ENCODE measurements around the gene CAP2.
"Not testable (repeated sequence)": the region's sequence is repeated elsewhere in the genome, so short reads cannot be mapped to it uniquely, and the experiment has no call there.

CAP2 gene

DNA sequence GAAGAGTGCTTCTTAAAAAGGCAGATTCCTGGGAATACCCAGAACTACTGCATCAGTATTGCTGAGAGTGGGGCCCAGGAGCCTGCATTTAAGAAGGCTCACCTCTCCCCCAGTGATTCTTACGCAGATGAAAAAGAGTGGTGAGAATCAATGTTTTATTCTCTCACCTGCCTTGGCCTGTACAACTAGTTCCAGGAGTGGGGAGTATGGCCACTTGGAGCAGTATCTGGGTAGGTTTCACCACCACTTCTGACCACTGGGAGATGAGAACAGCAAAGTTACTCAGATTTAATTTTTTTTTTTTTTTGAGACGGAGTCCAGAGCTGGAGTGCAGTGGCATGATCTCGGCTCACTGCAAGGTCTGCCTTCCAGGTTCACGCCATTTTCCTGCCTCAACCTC, 16.9 kb downstream of the CAP2 start:
- no peak overlapping the region for H3K4me3 ChIP-seq (replicated peaks in 1 of 2; ENCODE audit: low read depth in 2 of 2, low read length in 2 of 2)
- TF ChIP-seq, protein P1, sequence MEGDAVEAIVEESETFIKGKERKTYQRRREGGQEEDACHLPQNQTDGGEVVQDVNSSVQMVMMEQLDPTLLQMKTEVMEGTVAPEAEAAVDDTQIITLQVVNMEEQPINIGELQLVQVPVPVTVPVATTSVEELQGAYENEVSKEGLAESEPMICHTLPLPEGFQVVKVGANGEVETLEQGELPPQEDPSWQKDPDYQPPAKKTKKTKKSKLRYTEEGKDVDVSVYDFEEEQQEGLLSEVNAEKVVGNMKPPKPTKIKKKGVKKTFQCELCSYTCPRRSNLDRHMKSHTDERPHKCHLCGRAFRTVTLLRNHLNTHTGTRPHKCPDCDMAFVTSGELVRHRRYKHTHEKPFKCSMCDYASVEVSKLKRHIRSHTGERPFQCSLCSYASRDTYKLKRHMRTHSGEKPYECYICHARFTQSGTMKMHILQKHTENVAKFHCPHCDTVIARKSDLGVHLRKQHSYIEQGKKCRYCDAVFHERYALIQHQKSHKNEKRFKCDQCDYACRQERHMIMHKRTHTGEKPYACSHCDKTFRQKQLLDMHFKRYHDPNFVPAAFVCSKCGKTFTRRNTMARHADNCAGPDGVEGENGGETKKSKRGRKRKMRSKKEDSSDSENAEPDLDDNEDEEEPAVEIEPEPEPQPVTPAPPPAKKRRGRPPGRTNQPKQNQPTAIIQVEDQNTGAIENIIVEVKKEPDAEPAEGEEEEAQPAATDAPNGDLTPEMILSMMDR (IDR thresholded peaks at IDR 0.05; ENCODE audit: low read depth, low read length): no peak
- DNase-seq (ENCODE audit: low read depth in 2 of 2): no peak

DNA sequence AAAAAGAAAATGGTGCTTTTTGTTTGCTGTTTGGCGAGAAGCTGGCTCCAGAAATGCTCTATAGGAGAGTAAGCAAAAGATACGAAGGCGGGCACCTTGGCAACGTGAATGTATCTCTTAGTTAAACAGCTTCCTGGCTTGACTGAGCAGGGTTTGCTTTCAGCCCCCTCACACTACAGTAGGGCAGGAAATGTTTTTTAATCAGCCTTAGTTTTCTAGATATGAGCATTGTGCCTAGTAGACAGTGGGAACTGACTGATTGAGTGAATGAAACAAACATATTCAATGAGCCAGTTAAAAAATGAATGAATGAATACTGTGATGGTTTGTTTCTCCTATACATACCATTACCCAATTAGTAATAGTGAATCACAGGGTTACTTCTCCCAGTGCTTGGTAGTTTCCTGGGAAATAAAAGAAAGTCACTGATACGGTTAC, 19.9 kb downstream of the CAP2 start:
- peak; percentile 32 to 46 for DNase-seq (ENCODE audit: low read depth in 2 of 2)
- TF ChIP-seq, protein P1 (IDR thresholded peaks at IDR 0.05; ENCODE audit: low read depth, low read length): no peak
- no peak overlapping the region for H3K4me3 ChIP-seq (replicated peaks in 1 of 2; ENCODE audit: low read depth in 2 of 2, low read length in 2 of 2)

DNA sequence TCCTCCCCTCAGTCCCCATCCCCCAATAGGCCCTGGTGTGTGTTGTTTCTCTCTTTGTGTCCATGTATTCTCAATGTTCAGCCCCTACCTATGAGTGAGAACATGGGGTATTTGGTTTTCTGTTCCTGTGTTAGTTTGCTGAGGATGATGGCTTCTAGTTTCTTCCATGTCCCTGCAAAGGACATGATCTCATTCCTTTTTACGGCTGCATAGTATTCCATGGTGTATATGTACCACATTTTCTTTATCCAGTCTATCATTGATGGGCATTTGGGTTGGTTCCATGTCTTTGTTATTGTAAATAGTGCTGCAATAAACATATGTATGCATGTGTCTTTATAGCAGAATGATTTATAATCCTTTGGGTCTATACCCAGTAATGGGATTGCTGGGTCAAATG, 21.0 kb downstream of the CAP2 start:
- H3K4me3 ChIP-seq (replicated peaks in 1 of 2; ENCODE audit: low read depth in 2 of 2, low read length in 2 of 2); DNase-seq (ENCODE audit: low read depth in 2 of 2): not testable (repeated sequence)

DNA sequence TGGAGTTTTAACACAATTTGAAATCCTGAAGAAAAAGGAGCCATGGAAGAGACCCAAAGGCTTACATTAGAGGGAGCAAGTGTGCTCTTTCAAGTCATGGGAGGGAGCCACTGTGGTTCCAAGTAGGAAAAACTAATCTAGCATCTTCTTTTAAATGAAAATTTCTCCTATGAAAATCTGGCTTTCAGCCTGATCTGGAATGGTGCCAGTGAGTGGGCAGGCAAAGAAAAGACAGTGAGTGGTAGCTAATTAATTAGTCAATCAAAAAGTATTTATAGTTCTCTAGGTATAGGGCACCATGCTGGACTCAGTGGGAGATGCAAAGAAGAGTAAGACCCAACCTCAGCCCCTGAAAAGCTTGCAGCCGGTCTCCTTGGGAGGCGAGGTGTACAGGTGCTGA, 21.9 kb downstream of the CAP2 start:
- no peak overlapping the region for H3K4me3 ChIP-seq (replicated peaks in 1 of 2; ENCODE audit: low read depth in 2 of 2, low read length in 2 of 2)
- TF ChIP-seq, protein P1 (IDR thresholded peaks at IDR 0.05; ENCODE audit: low read depth, low read length): no peak
- DNase-seq (ENCODE audit: low read depth in 2 of 2): no peak

DNA sequence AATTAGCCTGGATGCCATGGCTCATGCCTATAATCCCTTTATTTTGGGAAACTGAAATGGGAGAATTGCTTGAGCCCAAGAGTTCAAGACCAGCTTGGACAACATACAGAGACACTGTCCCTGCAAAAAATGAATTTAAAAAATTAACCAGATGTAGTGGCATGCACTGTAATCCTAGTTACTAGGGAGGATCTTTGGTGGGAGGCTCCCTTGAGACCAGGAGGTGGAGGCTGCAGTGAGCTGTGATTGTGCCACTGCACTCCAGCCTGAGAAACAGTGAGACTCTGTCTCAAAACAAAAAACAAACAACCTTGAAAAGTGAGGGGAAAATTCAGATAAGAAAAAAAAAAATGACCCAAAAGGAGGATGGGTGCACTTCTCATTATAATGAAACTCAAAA, 23.4 kb downstream of the CAP2 start:
- no peak for DNase-seq (ENCODE audit: low read depth in 2 of 2)
- H3K4me3 ChIP-seq (replicated peaks in 1 of 2; ENCODE audit: low read depth in 2 of 2, low read length in 2 of 2): no peak overlapping the region
- TF ChIP-seq, protein P1 (IDR thresholded peaks at IDR 0.05; ENCODE audit: low read depth, low read length): no peak

DNA sequence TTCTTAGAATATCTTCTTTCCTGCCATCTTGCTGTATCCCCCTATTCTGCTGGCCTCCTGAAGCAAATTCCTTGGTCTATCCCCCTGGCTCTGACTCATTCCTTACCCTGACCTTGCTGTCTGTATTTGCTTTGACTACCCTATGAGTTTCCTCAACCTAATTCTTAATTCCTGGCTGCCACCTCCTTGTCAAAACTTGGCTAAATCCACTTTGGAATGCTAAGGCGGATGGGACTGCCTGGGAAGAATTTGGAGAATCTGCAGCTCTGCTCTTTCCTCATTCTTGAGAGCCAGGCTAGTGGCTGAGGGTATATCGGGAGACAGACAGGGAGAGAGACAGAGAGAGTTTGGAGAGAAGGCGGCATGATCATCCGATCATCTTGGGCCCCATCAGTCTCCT, 24.4 kb downstream of the CAP2 start:
- peak; percentile 58 to 94 for DNase-seq (ENCODE audit: low read depth in 2 of 2)
- TF ChIP-seq, protein P1 (IDR thresholded peaks at IDR 0.05; ENCODE audit: low read depth, low read length): no peak
- no peak overlapping the region for H3K4me3 ChIP-seq (replicated peaks in 1 of 2; ENCODE audit: low read depth in 2 of 2, low read length in 2 of 2)

DNA sequence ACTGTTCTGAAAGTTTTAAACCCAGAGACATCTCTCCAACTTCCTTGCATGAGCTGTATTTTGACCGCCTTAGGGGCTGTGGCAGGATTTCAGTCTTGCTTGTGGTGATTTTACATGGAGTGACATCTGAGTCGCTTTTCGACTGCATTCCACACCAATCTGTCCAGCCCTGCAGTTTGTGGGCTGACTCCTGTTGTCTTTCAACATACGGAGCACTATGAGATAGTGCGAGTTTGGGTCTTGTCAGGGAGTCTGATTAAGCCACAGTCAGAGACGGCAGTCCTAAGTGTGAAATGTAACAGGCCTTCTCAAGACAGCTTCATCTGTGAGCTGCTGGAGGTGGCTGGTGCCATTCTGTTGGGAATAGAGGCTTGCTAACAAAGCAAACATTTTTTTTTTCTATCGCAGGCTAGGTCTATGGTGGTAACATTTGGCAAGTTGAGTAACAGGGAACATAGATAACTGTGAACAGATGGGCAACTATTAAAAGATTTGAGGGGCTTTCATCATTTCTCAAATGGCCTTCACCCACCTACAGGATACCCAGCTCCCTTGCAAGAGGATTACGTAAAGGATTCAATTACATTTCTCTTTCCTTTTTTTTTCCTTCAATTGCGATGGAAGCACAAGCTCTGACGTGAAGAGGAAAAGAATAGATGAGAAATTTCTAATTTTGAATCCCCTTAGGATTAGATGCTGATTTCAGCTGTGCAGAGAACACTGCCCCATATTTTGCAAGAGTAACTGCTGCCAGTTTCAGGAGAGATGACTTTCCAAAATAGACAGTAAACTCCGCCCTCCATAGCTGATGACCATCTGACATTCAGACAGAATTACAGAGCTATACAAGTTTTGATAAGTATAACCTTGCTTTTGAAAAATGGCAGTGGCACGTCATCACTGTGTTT, 25.1 kb downstream of the CAP2 start:
- TF ChIP-seq, protein P1 (IDR thresholded peaks at IDR 0.05; ENCODE audit: low read depth, low read length): no peak
- DNase-seq (ENCODE audit: low read depth in 2 of 2): peak; percentile 53 to 78
- H3K4me3 ChIP-seq (replicated peaks in 1 of 2; ENCODE audit: low read depth in 2 of 2, low read length in 2 of 2): no peak overlapping the region
